Activated T-cell treated with anti-CD3 and anti-CD28 coated beads, Interleukin-2, amount 50 U/mL, for 4 hours (primary cell): ENCODE results near the gene ZNF488. TPM values are rescaled to one million over a fixed set of nuclear protein-coding genes. Genes with fewer than 3 reads are reported as not detected.
"Not testable (repeated sequence)": the region's sequence is repeated elsewhere in the genome, so short reads cannot be mapped to it uniquely, and the experiment has no call there.

Source experiments
- ATAC-seq, 2 donors: fragments of 200-7000 bp; cut with Tn5 transposase; one replicate each; pipeline ENCODE4 v1.10.0; 2021
- DNase-seq: peaks from one replicate; pipeline ENCODE4 v3.0.0-alpha.2; 2020
- H3K27me3 Mint-ChIP-seq: one replicate; pipeline ENCODE4 v1.8.0; 2021; ENCODE audit warnings: low read depth, mixed read lengths
- H3K36me3 Mint-ChIP-seq: one replicate; pipeline ENCODE4 v1.8.0; 2022; ENCODE audit warnings: mixed read lengths; ENCODE audit not compliant: insufficient read depth
- H3K4me1 Mint-ChIP-seq: one replicate; pipeline ENCODE4 v1.8.0; 2021; ENCODE audit warnings: low read depth, mixed read lengths
- H3K4me3 Mint-ChIP-seq: one replicate; pipeline ENCODE4 v1.8.0; 2021; ENCODE audit warnings: mild to moderate bottlenecking, moderate library complexity, mixed read lengths
- H3K9me3 Mint-ChIP-seq: one replicate; pipeline ENCODE4 v1.8.0; 2021; ENCODE audit warnings: mixed read lengths
- total RNA-seq, 3 donors: library from RNA; stranded (reverse); gene quantifications; one replicate each; pipeline ENCODE4 v1.2.1, GENCODE V29; 2021

The ZNF488 gene
- total RNA-seq, 3 donors from 2014 or later = 0.10 TPM; not detected in 2

DNA sequence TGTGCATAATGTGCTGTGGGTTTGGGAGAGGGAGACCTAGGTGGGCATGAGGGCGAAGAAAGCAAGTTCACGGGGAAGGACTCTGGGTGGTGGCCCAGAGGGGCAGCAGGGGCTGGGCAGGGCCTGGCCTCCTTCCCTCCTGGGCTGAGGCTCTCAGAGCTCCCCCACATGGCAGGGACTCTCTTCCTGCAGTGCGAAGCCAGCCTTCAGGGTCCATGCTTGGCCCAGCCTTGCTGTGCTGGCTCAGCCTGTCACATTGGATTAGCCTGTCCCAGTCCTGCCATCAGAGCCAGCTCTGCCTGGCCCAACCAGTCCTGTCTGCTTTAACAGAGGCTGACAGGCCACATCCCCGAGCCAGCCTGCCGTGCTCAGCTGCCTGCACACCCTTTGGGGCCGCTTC is 20.4 kb upstream of the ZNF488 start:
- peaks cover 4% of the 10 kb centered on the region for H3K27me3 Mint-ChIP-seq
- ATAC-seq = no peak
- no peaks in the 10 kb centered on the region for H3K9me3 Mint-ChIP-seq
- H3K4me3 Mint-ChIP-seq = no peak overlapping the region
- DNase-seq = no peak
- H3K36me3 Mint-ChIP-seq = no peaks in the 10 kb centered on the region
- H3K4me1 Mint-ChIP-seq = no peaks in the 10 kb centered on the region

DNA sequence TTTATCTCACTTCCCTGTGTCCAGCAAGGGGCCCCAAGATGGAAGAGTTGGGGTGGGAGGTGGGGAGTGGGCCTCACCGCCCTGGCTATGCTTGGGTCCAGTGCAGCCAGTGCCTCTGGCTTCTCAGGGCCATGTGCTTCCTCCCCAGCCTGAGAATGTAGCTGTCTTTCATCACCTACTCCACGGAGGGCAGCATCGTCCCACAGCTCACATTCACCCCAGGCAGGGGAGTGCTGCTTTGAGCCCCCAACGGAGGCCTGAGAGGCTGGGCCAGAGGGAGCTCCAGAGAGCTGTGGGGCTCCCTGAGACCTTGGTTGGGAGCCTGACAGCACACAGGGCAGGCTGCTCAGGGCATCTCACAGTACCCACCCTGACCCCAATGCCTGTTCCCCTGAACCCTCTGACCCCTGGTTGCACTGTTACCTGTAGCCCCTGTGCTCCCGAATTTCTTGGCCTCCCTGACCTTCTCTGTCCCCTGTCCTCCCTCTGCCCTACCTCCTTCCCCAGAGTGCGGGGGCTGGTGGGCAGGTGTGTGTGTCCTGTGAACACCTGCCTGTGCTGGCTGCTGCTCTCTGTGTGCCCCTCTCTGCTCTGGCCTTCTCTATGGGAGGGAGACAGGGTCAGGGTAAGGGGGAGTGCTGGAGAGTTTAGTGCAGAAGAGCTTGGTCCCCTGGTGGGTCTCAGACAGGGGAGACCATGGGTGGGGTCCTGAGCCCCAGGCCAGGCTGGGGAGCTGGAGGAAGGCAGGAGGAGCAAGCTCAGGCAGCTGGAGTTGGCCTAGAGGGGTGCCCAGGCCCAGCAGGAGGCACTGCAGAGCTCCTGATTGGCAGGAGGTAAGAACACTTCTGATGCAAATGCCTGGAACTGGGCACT is 19.6 kb upstream of the ZNF488 start:
- peaks cover 4% of the 10 kb centered on the region for H3K27me3 Mint-ChIP-seq
- H3K4me1 Mint-ChIP-seq = no peaks in the 10 kb centered on the region
- no peaks in the 10 kb centered on the region for H3K36me3 Mint-ChIP-seq
- no peak overlapping the region for H3K4me3 Mint-ChIP-seq
- no peak for DNase-seq
- no peaks in the 10 kb centered on the region for H3K9me3 Mint-ChIP-seq
- no peak for ATAC-seq

DNA sequence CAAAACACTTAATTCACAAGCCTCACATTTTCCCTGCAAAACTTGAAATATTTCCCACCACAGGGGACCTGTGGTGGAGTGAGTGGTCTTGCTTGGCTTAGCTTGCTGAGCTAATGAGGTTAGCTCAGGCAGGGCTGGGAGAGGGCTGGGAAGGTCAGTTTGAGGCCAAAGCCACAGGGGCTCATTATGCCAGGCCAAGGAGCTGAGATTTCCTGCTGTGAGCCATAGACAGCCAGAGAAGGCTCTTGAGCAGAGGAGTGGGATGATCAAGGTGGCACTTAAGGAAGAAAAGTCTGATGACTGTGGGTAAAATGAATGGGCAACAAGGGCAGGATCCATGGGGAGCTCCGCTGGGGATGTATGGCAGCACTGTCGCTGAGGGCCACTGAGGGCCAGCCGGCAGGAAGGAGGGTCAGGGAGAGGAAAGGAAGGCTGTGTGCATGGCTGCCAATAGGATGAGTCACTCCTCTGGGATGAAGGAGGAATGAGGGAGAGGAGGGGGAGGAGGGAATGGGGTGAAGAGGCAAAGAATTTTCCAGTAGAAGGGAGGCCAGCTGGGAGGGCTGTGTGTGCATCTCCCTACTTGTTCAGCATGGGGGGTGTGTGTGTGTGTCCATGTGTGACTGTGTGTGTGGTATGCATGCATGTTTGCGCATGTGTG is 18.7 kb upstream of the ZNF488 start:
- Mint-ChIP-seq H3K27me3 (peaks cover 9% of the 10 kb centered on the region), H3K4me1 (no peaks in the 10 kb centered on the region), H3K36me3 (no peaks in the 10 kb centered on the region), H3K4me3 (no peak overlapping the region), H3K9me3 (no peaks in the 10 kb centered on the region)
- DNase-seq = no peak
- no peak for ATAC-seq

DNA sequence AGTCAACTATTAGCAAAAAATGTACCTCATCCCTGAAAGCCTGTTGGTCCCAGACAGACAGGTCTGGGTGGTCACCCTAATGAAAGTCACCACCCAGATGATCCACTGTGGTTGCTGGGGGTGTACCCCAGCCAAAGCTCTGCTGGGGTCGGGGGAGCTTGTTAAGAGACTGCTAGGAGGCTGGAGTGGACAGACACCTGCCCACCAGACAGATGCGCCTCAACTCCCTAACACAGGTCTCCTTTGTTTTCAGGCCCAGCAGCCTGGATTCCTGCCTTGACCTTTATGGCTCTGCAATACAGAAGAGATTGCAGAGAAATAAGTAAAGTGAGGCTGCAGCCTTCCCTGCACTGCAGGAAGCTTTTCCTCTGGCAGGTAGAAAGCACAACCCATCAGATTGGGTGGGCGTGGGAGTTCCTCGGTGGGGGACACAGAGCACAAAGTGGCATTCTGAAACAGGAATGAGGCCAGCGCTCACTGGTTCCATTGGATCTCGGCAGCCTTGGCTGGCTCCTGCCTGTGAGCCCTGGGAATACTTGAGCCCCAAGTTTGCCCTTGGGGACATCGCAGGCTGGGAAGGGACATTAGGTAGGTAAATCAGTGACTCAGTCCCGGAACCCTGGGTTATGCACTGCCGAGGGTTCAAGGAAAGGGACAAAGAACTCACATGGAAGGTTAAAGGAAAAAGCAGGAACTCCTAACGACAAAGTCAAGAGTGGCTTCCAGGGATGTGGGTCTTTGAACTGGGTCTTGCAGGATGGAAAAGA is 18.0 kb upstream of the ZNF488 start:
- H3K27me3 Mint-ChIP-seq = peaks cover 9% of the 10 kb centered on the region
- ATAC-seq = no peak
- H3K4me1 Mint-ChIP-seq = no peaks in the 10 kb centered on the region
- H3K4me3 Mint-ChIP-seq = no peak overlapping the region
- H3K9me3 Mint-ChIP-seq = no peaks in the 10 kb centered on the region
- H3K36me3 Mint-ChIP-seq = no peaks in the 10 kb centered on the region
- DNase-seq = no peak

DNA sequence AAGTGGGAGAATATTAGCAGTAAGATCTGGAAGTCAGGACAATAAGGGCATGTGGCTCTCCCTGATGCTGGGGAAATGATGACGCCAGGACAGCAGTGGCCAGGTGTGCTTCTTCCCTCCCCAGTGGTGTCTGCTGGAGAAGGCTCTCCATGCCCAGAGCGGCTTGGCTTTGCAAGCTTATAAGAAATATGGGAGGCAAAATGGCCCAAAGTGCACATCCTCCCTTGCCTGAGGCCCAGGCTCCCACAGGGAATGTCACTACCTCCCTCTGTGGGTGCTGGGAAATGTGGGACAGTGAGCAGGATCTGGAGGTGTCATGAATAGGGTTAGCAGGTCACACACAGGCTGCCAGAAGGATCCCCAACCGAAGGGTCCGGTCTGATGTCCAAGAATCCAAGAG is 17.1 kb upstream of the ZNF488 start:
- Mint-ChIP-seq H3K9me3 (no peaks in the 10 kb centered on the region), H3K4me3 (no peak overlapping the region), H3K27me3 (peaks cover 17% of the 10 kb centered on the region), H3K4me1 (no peaks in the 10 kb centered on the region), H3K36me3 (no peaks in the 10 kb centered on the region)
- ATAC-seq (no peak), DNase-seq (no peak)

DNA sequence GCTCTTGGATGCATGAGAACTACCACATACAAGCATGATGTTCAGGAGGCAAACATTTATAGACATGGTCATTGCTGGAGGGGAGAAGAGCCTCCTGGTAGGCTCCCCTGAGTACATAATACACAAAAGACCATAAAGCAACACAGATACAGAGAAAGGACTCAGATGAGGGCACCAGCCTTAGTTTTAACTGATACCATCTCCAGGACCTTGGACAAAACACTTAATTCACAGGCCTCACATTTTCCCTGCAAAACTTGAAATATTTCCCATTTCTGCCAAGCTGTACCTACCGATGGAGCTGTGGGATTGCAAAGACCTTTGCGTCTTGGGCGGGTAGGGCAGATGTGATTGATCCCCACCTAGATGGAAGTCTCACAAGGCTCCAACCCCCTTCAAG is 16.7 kb upstream of the ZNF488 start:
- H3K27me3 Mint-ChIP-seq = peaks cover 17% of the 10 kb centered on the region
- H3K9me3 Mint-ChIP-seq = no peaks in the 10 kb centered on the region
- no peaks in the 10 kb centered on the region for H3K36me3 Mint-ChIP-seq

DNA sequence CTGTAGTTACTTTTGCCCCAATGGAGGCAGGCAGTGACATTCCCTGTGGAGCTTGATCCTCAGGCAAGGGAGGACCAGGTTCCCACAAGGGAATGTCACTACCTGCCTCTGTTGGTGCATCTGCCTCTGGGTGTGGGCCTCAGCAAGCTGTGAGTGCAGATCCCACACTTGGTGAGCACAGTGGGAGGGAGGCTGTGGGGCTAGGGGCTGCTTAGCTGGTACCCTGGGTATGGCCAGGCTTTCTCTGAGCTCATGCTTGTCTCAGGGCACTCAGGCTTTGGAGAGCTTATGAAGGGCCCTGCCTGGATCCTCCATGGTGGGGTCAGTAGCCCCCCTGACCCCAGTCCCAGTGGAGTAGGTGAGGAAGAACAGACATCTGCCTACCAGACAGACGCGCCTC is 16.2 kb upstream of the ZNF488 start:
- Mint-ChIP-seq H3K27me3 (peaks cover 19% of the 10 kb centered on the region), H3K9me3 (no peaks in the 10 kb centered on the region), H3K4me3 (no peak overlapping the region), H3K36me3 (no peaks in the 10 kb centered on the region), H3K4me1 (no peaks in the 10 kb centered on the region)
- no peak for DNase-seq
- ATAC-seq = no peak

More for the DNA sequence above, 16.7 kb upstream of the ZNF488 start:
- no peak overlapping the region for H3K4me3 Mint-ChIP-seq
- ATAC-seq (no peak), DNase-seq (no peak)
- no peaks in the 10 kb centered on the region for H3K4me1 Mint-ChIP-seq

DNA sequence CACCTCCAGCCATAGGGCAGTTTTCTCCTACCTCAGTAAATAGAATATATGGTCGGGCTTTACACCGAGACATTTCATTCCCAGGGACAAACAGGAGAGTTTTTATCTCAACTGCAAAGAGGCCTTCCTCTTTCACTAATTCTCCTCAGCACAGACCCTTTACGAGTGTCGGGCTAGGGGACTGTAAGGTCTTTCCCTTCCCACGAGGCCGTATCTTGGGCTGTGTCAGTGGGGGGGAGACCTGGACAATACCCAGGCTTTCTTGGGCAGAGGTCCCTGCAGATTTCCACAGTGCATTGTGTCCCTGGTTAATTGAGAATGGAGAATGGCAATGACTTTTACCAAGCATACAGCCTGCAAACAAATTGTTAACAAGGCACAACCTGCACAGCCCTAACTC is 13.2 kb upstream of the ZNF488 start:
- DNase-seq (no peak), ATAC-seq (no peak)
- H3K27me3 Mint-ChIP-seq = peaks cover 26% of the 10 kb centered on the region
- H3K4me3 Mint-ChIP-seq = no peak overlapping the region
- no peaks in the 10 kb centered on the region for H3K9me3 Mint-ChIP-seq
- no peaks in the 10 kb centered on the region for H3K36me3 Mint-ChIP-seq
- H3K4me1 Mint-ChIP-seq = no peaks in the 10 kb centered on the region

DNA sequence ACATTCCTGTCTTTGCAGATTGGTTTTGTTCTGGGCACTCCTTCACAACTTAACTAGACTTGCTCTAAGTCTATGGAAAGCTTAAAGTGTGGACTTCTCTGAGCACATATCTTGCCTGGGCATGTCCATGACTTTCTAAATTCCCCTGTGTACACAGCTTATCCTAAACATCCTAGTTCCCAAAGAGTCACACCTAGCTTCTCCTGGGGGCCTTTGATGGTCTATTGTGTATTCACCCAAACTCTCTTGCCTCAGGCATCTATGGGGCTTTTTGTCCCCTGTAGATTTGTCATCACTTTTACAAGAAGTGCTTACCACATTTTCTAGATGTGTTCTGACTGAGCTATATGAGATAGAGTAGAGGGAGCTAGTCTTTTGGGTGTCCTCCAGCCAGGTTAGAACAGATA is 12.2 kb upstream of the ZNF488 start:
- Mint-ChIP-seq H3K9me3 (no peaks in the 10 kb centered on the region), H3K36me3 (no peaks in the 10 kb centered on the region), H3K27me3 (peaks cover 29% of the 10 kb centered on the region), H3K4me3 (no peak overlapping the region), H3K4me1 (no peaks in the 10 kb centered on the region)
- ATAC-seq (no peak), DNase-seq (no peak)

- H3K4me1 Mint-ChIP-seq = peaks cover 4% of the 10 kb centered on the region
- H3K9me3 Mint-ChIP-seq = peaks cover 5% of the 10 kb centered on the region
- no peaks in the 10 kb centered on the region for H3K36me3 Mint-ChIP-seq
These were observed 5.5 kb upstream of the ZNF488 start for GRCh38 chr10:47389619-47390018.

DNA sequence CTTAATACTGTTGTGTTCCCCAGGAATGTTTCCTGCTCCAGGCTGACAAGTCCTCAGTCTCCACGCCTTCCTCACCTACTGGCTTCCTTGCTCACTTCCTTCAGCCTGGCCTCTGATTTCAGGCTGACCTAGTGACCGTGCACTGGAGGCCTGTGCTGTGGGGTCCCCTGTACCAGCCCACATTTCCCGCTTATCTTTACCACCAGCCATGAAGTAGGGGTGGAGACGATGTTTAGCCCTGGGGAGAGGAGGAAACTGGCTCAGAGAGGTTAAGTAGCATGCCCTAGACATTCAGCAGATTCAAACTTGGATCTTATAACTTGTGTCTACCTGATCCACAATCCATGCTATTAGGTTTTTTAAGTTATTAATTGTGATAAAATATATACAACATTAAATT is 4.8 kb upstream of the ZNF488 start:
- Mint-ChIP-seq H3K27me3 (peaks cover 23% of the 10 kb centered on the region), H3K4me3 (no peak overlapping the region), H3K36me3 (no peaks in the 10 kb centered on the region), H3K9me3 (peaks cover 5% of the 10 kb centered on the region), H3K4me1 (peaks cover 5% of the 10 kb centered on the region)
- ATAC-seq (no peak), DNase-seq (no peak)

More at GRCh38 chr10:47389619-47390018, 5.5 kb upstream of the ZNF488 start:
- ATAC-seq (no peak), DNase-seq (no peak)
- Mint-ChIP-seq H3K27me3 (peaks cover 25% of the 10 kb centered on the region), H3K4me3 (no peak overlapping the region)

DNA sequence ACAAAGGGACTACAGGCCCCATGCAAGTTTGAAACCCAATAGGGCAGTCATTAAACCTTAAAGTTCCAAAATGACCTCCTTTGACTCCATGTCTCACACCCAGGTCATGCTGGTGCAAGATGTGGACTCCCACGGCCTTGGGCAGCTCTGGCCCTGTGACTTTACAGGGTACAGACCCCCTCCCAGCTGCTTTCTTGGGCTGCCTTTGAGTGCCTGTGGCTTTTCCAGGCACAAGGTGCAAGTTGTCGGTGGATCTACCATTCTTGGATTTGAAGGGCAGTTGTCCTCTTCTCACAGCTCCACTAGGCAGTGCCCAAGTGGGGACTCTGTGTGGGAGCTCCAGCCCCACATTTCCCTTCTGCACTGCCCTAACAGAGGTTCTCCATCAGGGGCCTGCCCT is 2.0 kb upstream of the ZNF488 start:
- not testable (repeated sequence) for H3K36me3 Mint-ChIP-seq, DNase-seq, H3K4me1 Mint-ChIP-seq, H3K4me3 Mint-ChIP-seq, ATAC-seq, H3K9me3 Mint-ChIP-seq
- H3K27me3 Mint-ChIP-seq = peaks cover 27% of the 10 kb centered on the region

DNA sequence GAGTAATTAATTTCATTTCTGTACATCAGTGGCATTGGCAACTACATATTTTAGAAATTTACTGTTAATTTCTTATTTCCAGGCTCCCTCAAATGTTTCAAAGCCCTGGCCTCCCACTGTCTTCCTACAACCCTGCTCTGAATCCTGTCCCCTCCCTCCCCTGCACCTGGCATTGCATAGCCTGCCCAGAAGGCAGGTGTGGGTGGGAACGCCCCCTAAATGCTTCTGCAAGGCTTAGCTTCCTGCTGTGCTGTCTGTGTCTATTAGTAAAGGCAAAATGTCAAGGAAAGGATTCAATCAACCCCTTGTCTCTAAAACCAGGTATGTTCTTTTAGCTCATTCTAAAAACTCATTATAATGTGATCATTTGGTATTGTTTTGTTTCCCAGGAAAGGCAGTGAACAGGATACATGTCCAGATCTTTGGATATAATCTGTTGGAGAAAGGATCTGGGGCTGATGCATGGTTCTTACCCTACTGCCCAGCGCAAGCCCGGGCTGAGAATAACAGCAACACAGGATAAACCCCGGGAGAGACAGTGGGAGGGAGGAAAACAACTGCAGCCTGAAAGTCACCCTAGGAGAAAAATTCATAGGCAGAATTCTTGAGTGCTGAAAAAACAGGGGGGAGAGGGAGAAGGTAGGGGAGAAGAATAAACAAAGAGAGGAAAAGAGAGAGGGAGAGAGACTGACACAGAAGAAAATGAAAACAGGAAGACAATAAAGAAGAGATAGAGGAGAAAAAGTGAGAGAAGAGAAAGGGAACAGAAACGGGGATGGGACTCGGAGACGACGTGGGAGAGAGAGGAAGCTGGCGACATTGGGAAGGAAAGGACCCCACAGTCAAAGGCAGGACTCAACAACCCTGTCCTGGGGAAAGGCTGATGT is 589 bp downstream of the ZNF488 start:
- H3K36me3 Mint-ChIP-seq = no peaks in the 10 kb centered on the region
- H3K4me1 Mint-ChIP-seq = peaks cover 9% of the 10 kb centered on the region
- peak overlapping the region; percentile 88 for H3K4me3 Mint-ChIP-seq
- DNase-seq (no peak), ATAC-seq (no peak)
- peaks cover 5% of the 10 kb centered on the region for H3K9me3 Mint-ChIP-seq
- H3K27me3 Mint-ChIP-seq = peaks cover 50% of the 10 kb centered on the region
